ENCODE data around the gene PRKG1. TPM values are rescaled to one million over a fixed set of nuclear protein-coding genes. Genes with fewer than 3 reads are reported as not detected.
A peak's percentile ranks its signal among the peaks of the same experiment; 100 is the strongest.

The PRKG1 gene
- total RNA-seq, 1 experiment from 2014 or later = 0.09 TPM

GRCh38 chr10:51066231-51066630 lies 8.1 kb upstream of the PRKG1 start:
- H3K4me3 Mint-ChIP-seq (ENCODE audit: unreplicated experiment) = no peak overlapping the region
- Histone ChIP-seq H3K4me3 (ENCODE audit: low read depth, low read length) (no peak overlapping the region), H3K4me1 (no peaks in the 10 kb centered on the region), H3K9me3 (no peaks in the 10 kb centered on the region), H3K36me3 (ENCODE audit: control insufficient read depth, insufficient read depth, low read length) (no peaks in the 10 kb centered on the region), H3K27me3 (replicated peaks; ENCODE audit: control insufficient read depth, insufficient read depth, low read length) (no peaks in the 10 kb centered on the region)
- ChIA-PET POLR2A (no interaction called here), CTCF (no interaction called here)
- intact Hi-C loops (cut with micrococcal nuclease; ENCODE audit: unreplicated experiment) = no loop called here
- H3K27me3 Mint-ChIP-seq (ENCODE audit: insufficient read depth, unreplicated experiment) = peaks cover 12% of the 10 kb centered on the region
- BruUV-seq (replicated peaks) = no TSS peak
- no peaks in the 10 kb centered on the region for H3K9me3 Mint-ChIP-seq (ENCODE audit: unreplicated experiment)
- H3K4me1 Mint-ChIP-seq (ENCODE audit: low read depth, unreplicated experiment) = no peaks in the 10 kb centered on the region
- H3K27ac Mint-ChIP-seq (ENCODE audit: unreplicated experiment) = no peak overlapping the region
- TF ChIP-seq CTCF (IDR thresholded peaks at IDR 0.05; ENCODE audit: insufficient read depth in 1 of 2, low read depth in 1 of 2, low read length in 1 of 2, severe bottlenecking in 1 of 2, unreplicated experiment in 1 of 2) = no peak
- DNase-seq = no peak
- no peaks in the 10 kb centered on the region for H3K36me3 Mint-ChIP-seq (ENCODE audit: insufficient read depth, unreplicated experiment)

- H3K9me3 Mint-ChIP-seq (ENCODE audit: unreplicated experiment) = no peaks in the 10 kb centered on the region
- peaks cover 36% of the 10 kb centered on the region for H3K27me3 Mint-ChIP-seq (ENCODE audit: insufficient read depth, unreplicated experiment)
- ChIA-PET CTCF (no interaction called here), POLR2A (no interaction called here)
- BruUV-seq (replicated peaks) = no TSS peak
- no peak overlapping the region for H3K4me3 Mint-ChIP-seq (ENCODE audit: unreplicated experiment)
- peaks cover 7% of the 10 kb centered on the region for H3K4me1 Mint-ChIP-seq (ENCODE audit: low read depth, unreplicated experiment)
- no peak overlapping the region for H3K27ac Mint-ChIP-seq (ENCODE audit: unreplicated experiment)
- Histone ChIP-seq H3K4me1 (peaks cover 5% of the 10 kb centered on the region), H3K9me3 (no peaks in the 10 kb centered on the region), H3K36me3 (ENCODE audit: control insufficient read depth, insufficient read depth, low read length) (no peaks in the 10 kb centered on the region), H3K4me3 (ENCODE audit: low read depth, low read length) (no peak overlapping the region), H3K27me3 (replicated peaks; ENCODE audit: control insufficient read depth, insufficient read depth, low read length) (peaks cover 8% of the 10 kb centered on the region)
- H3K36me3 Mint-ChIP-seq (ENCODE audit: insufficient read depth, unreplicated experiment) = no peaks in the 10 kb centered on the region
- no peak for TF ChIP-seq CTCF (IDR thresholded peaks at IDR 0.05; ENCODE audit: insufficient read depth in 1 of 2, low read depth in 1 of 2, low read length in 1 of 2, severe bottlenecking in 1 of 2, unreplicated experiment in 1 of 2)
- intact Hi-C loops (cut with micrococcal nuclease; ENCODE audit: unreplicated experiment) = no loop called here
- DNase-seq = no peak
Observed at GRCh38 chr10:51072210-51072609, 2.1 kb upstream of the PRKG1 start.

GRCh38 chr10:51072921-51073434 lies 1.3 kb upstream of the PRKG1 start:
- peaks cover 5% of the 10 kb centered on the region for H3K4me1 ChIP-seq
- intact Hi-C loops (cut with micrococcal nuclease; ENCODE audit: unreplicated experiment) = no loop called here
- H3K36me3 ChIP-seq (ENCODE audit: control insufficient read depth, insufficient read depth, low read length) = no peaks in the 10 kb centered on the region
- no TSS peak for BruUV-seq (replicated peaks)
- POLR2A ChIA-PET = no interaction called here
- H3K4me3 ChIP-seq (ENCODE audit: low read depth, low read length) = no peak overlapping the region
- peaks cover 8% of the 10 kb centered on the region for H3K27me3 ChIP-seq (replicated peaks; ENCODE audit: control insufficient read depth, insufficient read depth, low read length)
- CTCF ChIA-PET = no interaction called here
- peak overlapping the region; percentile 84 for H3K4me3 Mint-ChIP-seq (ENCODE audit: unreplicated experiment)
- no peaks in the 10 kb centered on the region for H3K36me3 Mint-ChIP-seq (ENCODE audit: insufficient read depth, unreplicated experiment)
- no peak overlapping the region for H3K27ac Mint-ChIP-seq (ENCODE audit: unreplicated experiment)
- peaks cover 36% of the 10 kb centered on the region for H3K27me3 Mint-ChIP-seq (ENCODE audit: insufficient read depth, unreplicated experiment)
- no peak for DNase-seq
- no peaks in the 10 kb centered on the region for H3K9me3 ChIP-seq
- H3K9me3 Mint-ChIP-seq (ENCODE audit: unreplicated experiment) = no peaks in the 10 kb centered on the region
- peaks cover 7% of the 10 kb centered on the region for H3K4me1 Mint-ChIP-seq (ENCODE audit: low read depth, unreplicated experiment)
- no peak for TF ChIP-seq CTCF (IDR thresholded peaks at IDR 0.05; ENCODE audit: insufficient read depth in 1 of 2, low read depth in 1 of 2, low read length in 1 of 2, severe bottlenecking in 1 of 2, unreplicated experiment in 1 of 2)

Data from Caco-2 (cell line).